Measurements from ENCODE around the gene RND1. TPM values are rescaled to one million over a fixed set of nuclear protein-coding genes. Genes with fewer than 3 reads are reported as not detected.
"Not testable (repeated sequence)": the region's sequence is repeated elsewhere in the genome, so short reads cannot be mapped to it uniquely, and the experiment has no call there.

Gene RND1
- total and polyA plus RNA-seq, 2 donors (not counting 1 experiment from before 2014, with no cell fraction given) = 0.08 to 0.17 TPM

- H3K27me3 ChIP-seq (ENCODE audit: control insufficient read depth, insufficient read depth, low read length); H3K9me3 ChIP-seq (ENCODE audit: control insufficient read depth, insufficient read depth, low read depth, low read length); H3K4me1 ChIP-seq (ENCODE audit: control insufficient read depth, extremely low read depth, insufficient read depth, low read length); H3K4me2 ChIP-seq (ENCODE audit: extremely low read depth, insufficient read depth, low read length); H2AFZ ChIP-seq (ENCODE audit: low read length); H4K20me1 ChIP-seq (ENCODE audit: control insufficient read depth, extremely low read depth, insufficient read depth, low read length); H3K4me3 ChIP-seq (replicated peaks in 1 of 4; ENCODE audit: control extremely low read depth in 1 of 4, insufficient read depth in 1 of 4, low read depth in 3 of 4, low read length in 4 of 4); H3K79me2 ChIP-seq (ENCODE audit: control insufficient read depth, insufficient read depth, low read length); H3K27ac ChIP-seq (ENCODE audit: insufficient read depth, low read length); H3K9ac ChIP-seq (ENCODE audit: insufficient read depth, low read length); DNase-seq (ENCODE audit: low read depth in 2 of 2): not testable (repeated sequence)
- peaks cover 11% of the 10 kb centered on the region for H3K36me3 ChIP-seq (ENCODE audit: control insufficient read depth, insufficient read depth, low read length)
Observed at GRCh38 chr12:48842021-48842420, 23.6 kb downstream of the RND1 start.

- TF ChIP-seq CTCF (conservative IDR thresholded peaks at IDR 0.05 in 1 of 2, IDR thresholded peaks at IDR 0.05 in 1 of 2; ENCODE audit: low read depth in 1 of 2, low read length in 2 of 2) (no peak), EZH2 (IDR thresholded peaks at IDR 0.05; ENCODE audit: low read length, missing control alignments) (no peak)
- Histone ChIP-seq H3K9me3 (ENCODE audit: control insufficient read depth, insufficient read depth, low read depth, low read length) (no peaks in the 10 kb centered on the region), H4K20me1 (ENCODE audit: control insufficient read depth, extremely low read depth, insufficient read depth, low read length) (no peaks in the 10 kb centered on the region), H3K79me2 (ENCODE audit: control insufficient read depth, insufficient read depth, low read length) (no peaks in the 10 kb centered on the region), H3K4me2 (ENCODE audit: extremely low read depth, insufficient read depth, low read length) (no peak overlapping the region), H3K9ac (ENCODE audit: insufficient read depth, low read length) (no peak overlapping the region), H3K36me3 (ENCODE audit: control insufficient read depth, insufficient read depth, low read length) (peaks cover 19% of the 10 kb centered on the region), H2AFZ (ENCODE audit: low read length) (no peak overlapping the region), H3K4me1 (ENCODE audit: control insufficient read depth, extremely low read depth, insufficient read depth, low read length) (no peaks in the 10 kb centered on the region), H3K27ac (ENCODE audit: insufficient read depth, low read length) (no peak overlapping the region), H3K27me3 (ENCODE audit: control insufficient read depth, insufficient read depth, low read length) (no peaks in the 10 kb centered on the region), H3K4me3 (replicated peaks in 1 of 4; ENCODE audit: control extremely low read depth in 1 of 4, insufficient read depth in 1 of 4, low read depth in 3 of 4, low read length in 4 of 4) (no peak overlapping the region)
- no peak for DNase-seq (ENCODE audit: low read depth in 2 of 2)
Observed at GRCh38 chr12:48838048-48838447, 27.6 kb downstream of the RND1 start.

GRCh38 chr12:48832321-48833060, 33.2 kb downstream of the RND1 start:
- H3K27ac ChIP-seq (ENCODE audit: insufficient read depth, low read length) = no peak overlapping the region
- no peak overlapping the region for H3K4me2 ChIP-seq (ENCODE audit: extremely low read depth, insufficient read depth, low read length)
- no peaks in the 10 kb centered on the region for H3K79me2 ChIP-seq (ENCODE audit: control insufficient read depth, insufficient read depth, low read length)
- no peak overlapping the region for H2AFZ ChIP-seq (ENCODE audit: low read length)
- no peaks in the 10 kb centered on the region for H3K4me1 ChIP-seq (ENCODE audit: control insufficient read depth, extremely low read depth, insufficient read depth, low read length)
- no peaks in the 10 kb centered on the region for H3K27me3 ChIP-seq (ENCODE audit: control insufficient read depth, insufficient read depth, low read length)
- H3K36me3 ChIP-seq (ENCODE audit: control insufficient read depth, insufficient read depth, low read length) = peaks cover 23% of the 10 kb centered on the region
- TF ChIP-seq EZH2 (IDR thresholded peaks at IDR 0.05; ENCODE audit: low read length, missing control alignments) (no peak), CTCF (conservative IDR thresholded peaks at IDR 0.05 in 1 of 2, IDR thresholded peaks at IDR 0.05 in 1 of 2; ENCODE audit: low read depth in 1 of 2, low read length in 2 of 2) (no peak)
- no peaks in the 10 kb centered on the region for H3K9me3 ChIP-seq (ENCODE audit: control insufficient read depth, insufficient read depth, low read depth, low read length)
- H3K9ac ChIP-seq (ENCODE audit: insufficient read depth, low read length) = no peak overlapping the region
- H4K20me1 ChIP-seq (ENCODE audit: control insufficient read depth, extremely low read depth, insufficient read depth, low read length) = no peaks in the 10 kb centered on the region
- no peak for DNase-seq (ENCODE audit: low read depth in 2 of 2)
- no peak overlapping the region for H3K4me3 ChIP-seq (replicated peaks in 1 of 4; ENCODE audit: control extremely low read depth in 1 of 4, insufficient read depth in 1 of 4, low read depth in 3 of 4, low read length in 4 of 4)
